Lung (tissue), 12 donors: ENCODE data around the gene BNIP3. TPM values are rescaled to one million over a fixed set of nuclear protein-coding genes. Genes with fewer than 3 reads are reported as not detected.

Experiments
- ATAC-seq: fragments of 200-7000 bp; cut with Tn5 transposase; one replicate; pipeline ENCODE4 v1.9.1; 2020; ENCODE audit warnings: moderate number of reproducible peaks; ENCODE audit not compliant: insufficient read depth, low FRiP score
- DNase-seq, 3 donors: peaks; one replicate each; pipeline ENCODE4 v3.0.0-alpha.2; 2013 to 2017
- H3K27ac ChIP-seq, 2 donors: one replicate each; pipeline ENCODE4 v1.5.1; 2013; ENCODE audit warnings: mild to moderate bottlenecking in 2 of 2, moderate library complexity in 2 of 2, control low read depth in 1 of 2, inconsistent platforms in 1 of 2, low read depth in 1 of 2, low read length in 1 of 2
- H3K27me3 ChIP-seq, 3 donors: one replicate each; pipeline ENCODE4 v1.5.1; 2013; ENCODE audit warnings: low read length in 2 of 3; ENCODE audit not compliant: control insufficient read depth in 3 of 3, insufficient read depth in 3 of 3
- H3K36me3 ChIP-seq, 4 donors: one replicate each; pipeline ENCODE4 v1.5.1; 2013; ENCODE audit warnings: low read length in 4 of 4, mild to moderate bottlenecking in 1 of 4, moderate library complexity in 1 of 4; ENCODE audit not compliant: control insufficient read depth in 4 of 4, insufficient read depth in 4 of 4
- H3K4me1 ChIP-seq, 5 donors: one replicate each; pipeline ENCODE4 v1.5.1; 2013; ENCODE audit warnings: low read length in 5 of 5, mild to moderate bottlenecking in 2 of 5, moderate library complexity in 1 of 5; ENCODE audit not compliant: control insufficient read depth in 5 of 5, insufficient read depth in 5 of 5
- H3K4me3 ChIP-seq: one replicate; pipeline ENCODE4 v1.5.1; 2013; ENCODE audit warnings: mild to moderate bottlenecking, control low read depth, moderate library complexity
- H3K9ac ChIP-seq, 2 donors: one replicate each; pipeline ENCODE4 v1.5.1; 2013; ENCODE audit warnings: low read length in 2 of 2, control low read depth in 1 of 2; ENCODE audit not compliant: insufficient read depth in 1 of 2
- H3K9me3 ChIP-seq, 4 donors: one replicate each; pipeline ENCODE4 v1.5.1; 2013; ENCODE audit warnings: low read length in 3 of 4, mild to moderate bottlenecking in 1 of 4, moderate library complexity in 1 of 4; ENCODE audit not compliant: control insufficient read depth in 4 of 4, insufficient read depth in 3 of 4
- WGBS, 2 donors: extraction: QIAGEN DNeasy Blood & Tissue Kit; methylation state at CpG; one replicate each; pipeline ENCODE4 v1.1.7; 2013; 5-methylcytosine and 5-hydroxymethylcytosine counted together
- polyA plus RNA-seq, 2 donors: library from polyadenylated mRNA; stranded (reverse); fragments of 200-250 nt; gene quantifications; one replicate each; pipeline ENCODE4 v1.2.1, GENCODE V29; 2013
- total RNA-seq, 2 donors: library from RNA; depleted of rRNA in 1 of 2; stranded (reverse); fragments of >200 nt in 1 of 2; gene quantifications; one replicate each; pipeline ENCODE4 v1.2.1, GENCODE V29; 2014 to 2021
- TF ChIP-seq, protein P1 (sequence below): IDR thresholded peaks from 2 replicates; pipeline ENCODE4 v1.5.1; 2012; ENCODE audit warnings: mild to moderate bottlenecking; ENCODE audit errors: control extremely low read depth, extremely low read depth
- donor health status: control.
- donor health status: control.
- donor health status: Bipolar disorder and iron deficiency.
- donor health status: healthy.
- donor health status: DM: yes; HTN: yes; CAD: no.

BNIP3 gene
- total and polyA plus RNA-seq, 4 donors: 20.4 to 38.4 (median 30.8) TPM

DNA sequence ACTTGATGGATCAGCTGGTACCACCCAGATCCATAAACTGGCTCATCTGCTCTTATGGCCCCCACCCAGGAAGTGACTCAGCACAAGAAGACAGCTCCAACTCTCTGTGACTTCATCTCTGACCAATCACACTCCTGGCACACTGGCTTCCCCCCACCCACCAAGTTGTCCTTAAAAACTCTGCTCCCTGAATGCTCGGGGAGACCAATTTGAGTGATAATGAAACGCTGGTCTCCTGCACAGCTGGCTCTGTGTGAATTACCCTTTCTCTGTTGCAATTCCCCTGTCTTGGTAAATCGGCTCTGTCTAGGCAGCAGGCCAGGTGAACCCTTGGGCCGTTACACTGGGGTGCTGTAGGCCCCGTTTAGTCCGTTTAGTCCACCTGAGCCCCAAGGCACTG, 23.4 kb upstream of the BNIP3 start:
- no peak for DNase-seq
- no peaks in the 10 kb centered on the region for H3K4me1 ChIP-seq
- H3K27ac ChIP-seq: no peak overlapping the region
- H3K4me3 ChIP-seq: no peak overlapping the region
- TF ChIP-seq, protein P1, sequence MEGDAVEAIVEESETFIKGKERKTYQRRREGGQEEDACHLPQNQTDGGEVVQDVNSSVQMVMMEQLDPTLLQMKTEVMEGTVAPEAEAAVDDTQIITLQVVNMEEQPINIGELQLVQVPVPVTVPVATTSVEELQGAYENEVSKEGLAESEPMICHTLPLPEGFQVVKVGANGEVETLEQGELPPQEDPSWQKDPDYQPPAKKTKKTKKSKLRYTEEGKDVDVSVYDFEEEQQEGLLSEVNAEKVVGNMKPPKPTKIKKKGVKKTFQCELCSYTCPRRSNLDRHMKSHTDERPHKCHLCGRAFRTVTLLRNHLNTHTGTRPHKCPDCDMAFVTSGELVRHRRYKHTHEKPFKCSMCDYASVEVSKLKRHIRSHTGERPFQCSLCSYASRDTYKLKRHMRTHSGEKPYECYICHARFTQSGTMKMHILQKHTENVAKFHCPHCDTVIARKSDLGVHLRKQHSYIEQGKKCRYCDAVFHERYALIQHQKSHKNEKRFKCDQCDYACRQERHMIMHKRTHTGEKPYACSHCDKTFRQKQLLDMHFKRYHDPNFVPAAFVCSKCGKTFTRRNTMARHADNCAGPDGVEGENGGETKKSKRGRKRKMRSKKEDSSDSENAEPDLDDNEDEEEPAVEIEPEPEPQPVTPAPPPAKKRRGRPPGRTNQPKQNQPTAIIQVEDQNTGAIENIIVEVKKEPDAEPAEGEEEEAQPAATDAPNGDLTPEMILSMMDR: no peak
- WGBS, 2 donors: 96 to 97% methylated on average over 6 of the region's 6 CpGs
- H3K9me3 ChIP-seq: peaks cover 0 to 4% (median 0%) of the 10 kb centered on the region in 4 donors
- H3K9ac ChIP-seq: no peak overlapping the region
- peaks cover 0 to 16% (median 4%) of the 10 kb centered on the region in 3 donors for H3K27me3 ChIP-seq
- H3K36me3 ChIP-seq: no peaks in the 10 kb centered on the region
- ATAC-seq: no peak

DNA sequence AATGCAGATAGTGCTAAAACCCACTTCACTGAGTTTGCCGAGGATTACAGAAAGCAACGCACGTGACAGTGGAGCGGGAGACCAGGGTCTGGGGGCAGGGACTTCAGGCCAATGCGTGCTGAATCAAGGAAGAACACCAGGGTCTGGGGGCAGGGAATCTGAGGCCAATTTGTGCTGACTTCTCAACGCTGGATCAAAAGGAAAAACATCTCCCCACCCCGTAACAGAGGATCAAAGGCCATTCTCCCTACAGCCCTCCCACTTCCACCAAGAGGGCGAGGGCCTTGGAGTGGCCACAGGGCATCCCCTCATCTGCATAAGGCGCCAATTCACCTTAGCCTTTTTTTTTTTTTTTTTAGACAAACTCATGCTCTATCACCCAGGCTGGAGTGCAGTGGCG, 22.3 kb upstream of the BNIP3 start:
- Histone ChIP-seq H3K9me3 (peaks cover 0 to 4% (median 0%) of the 10 kb centered on the region in 4 donors), H3K4me3 (no peak overlapping the region), H3K27me3 (peaks cover 0 to 10% (median 0%) of the 10 kb centered on the region in 3 donors), H3K9ac (no peak overlapping the region), H3K4me1 (peaks cover 0 to 4% (median 0%) of the 10 kb centered on the region in 5 donors), H3K27ac (no peak overlapping the region), H3K36me3 (no peaks in the 10 kb centered on the region)
- ATAC-seq: no peak
- 77 to 83% methylated on average over 10 of the region's 10 CpGs for WGBS, 2 donors
- DNase-seq: no peak
- TF ChIP-seq, protein P1: no peak

DNA sequence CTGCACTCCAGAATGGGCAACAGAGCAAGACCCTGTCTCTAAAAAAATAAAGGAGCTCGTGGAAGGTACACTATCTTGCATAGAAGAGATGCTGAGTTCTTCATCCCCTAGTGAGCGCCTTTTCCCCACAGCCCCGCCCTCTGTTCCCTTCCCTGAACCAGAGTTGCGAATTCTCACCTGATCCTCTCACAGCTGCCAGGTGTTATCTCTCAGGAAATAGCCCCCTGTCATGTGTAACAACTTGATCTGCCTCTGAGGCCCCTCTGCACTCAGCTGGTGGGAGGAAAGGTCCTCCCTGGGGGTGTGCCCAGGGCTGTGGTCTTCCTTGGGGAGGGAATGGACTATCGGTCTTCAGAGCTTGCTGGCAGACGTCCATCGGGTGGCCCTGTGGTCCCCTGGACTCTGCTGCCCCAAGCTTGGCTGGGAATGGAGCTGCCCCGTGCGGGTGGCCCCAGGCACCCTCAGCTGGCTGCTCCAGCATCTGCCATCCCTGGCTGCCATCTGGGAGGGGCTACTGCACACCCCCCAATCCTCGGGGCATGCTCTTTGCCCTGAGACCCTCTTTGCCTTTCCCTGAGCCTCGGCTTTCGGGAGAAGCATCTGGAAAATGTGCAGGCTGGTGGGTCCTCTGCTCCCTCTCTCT, 21.7 kb upstream of the BNIP3 start:
- H3K36me3 ChIP-seq: no peaks in the 10 kb centered on the region
- H3K27me3 ChIP-seq: peaks cover 0 to 9% (median 0%) of the 10 kb centered on the region in 3 donors
- ATAC-seq: no peak
- no peak overlapping the region for H3K9ac ChIP-seq
- peaks cover 0 to 10% (median 0%) of the 10 kb centered on the region in 5 donors for H3K4me1 ChIP-seq
- H3K9me3 ChIP-seq: peaks cover 0 to 4% (median 0%) of the 10 kb centered on the region in 4 donors
- TF ChIP-seq, protein P1: no peak
- H3K27ac ChIP-seq: no peak overlapping the region
- WGBS, 2 donors: 76 to 81% methylated on average over 12 of the region's 12 CpGs
- no peak overlapping the region for H3K4me3 ChIP-seq
- DNase-seq: no peak
